KMS-11 (cell line): Measurements from ENCODE around the gene PPP1R14D.

Source experiments
- H2AFZ ChIP-seq: fragments of 200-600 bp; sonication (generic); 2 replicates; pipeline ENCODE4 v1.6.1; 2016; ENCODE audit warnings: antibody characterized with exemption, mixed run types, low read depth
- H3K27ac ChIP-seq: fragments of 200-600 bp; sonication (generic); 2 replicates; pipeline ENCODE4 v1.6.1; 2016; ENCODE audit warnings: mild to moderate bottlenecking, mixed run types
- H3K27me3 ChIP-seq: fragments of 200-600 bp; sonication (generic); 2 replicates; pipeline ENCODE4 v1.6.1; 2017; ENCODE audit warnings: mild to moderate bottlenecking, low read depth, mixed run types, moderate library complexity; ENCODE audit not compliant: insufficient read depth
- H3K36me3 ChIP-seq: fragments of 200-600 bp; sonication (generic); 2 replicates; pipeline ENCODE4 v1.6.1; 2017; ENCODE audit warnings: mild to moderate bottlenecking, mixed run types; ENCODE audit not compliant: insufficient read depth
- H3K4me1 ChIP-seq: fragments of 200-600 bp; sonication (generic); 2 replicates; pipeline ENCODE4 v1.6.1; 2016; ENCODE audit warnings: mild to moderate bottlenecking, low read depth, mixed run types; ENCODE audit not compliant: poor library complexity, severe bottlenecking
- H3K4me2 ChIP-seq: fragments of 200-600 bp; sonication (generic); 2 replicates; pipeline ENCODE4 v1.7.0; 2016; ENCODE audit warnings: mild to moderate bottlenecking, mixed run types
- H3K4me3 ChIP-seq: fragments of 200-600 bp; sonication (generic); IDR thresholded peaks from 2 replicates; pipeline ENCODE4 v1.6.1; 2017; ENCODE audit warnings: low read depth, low read length, mixed read lengths; ENCODE audit not compliant: insufficient read depth
- H3K79me2 ChIP-seq: fragments of 200-600 bp; sonication (generic); 2 replicates; pipeline ENCODE4 v1.6.1; 2016; ENCODE audit warnings: low read depth, mixed run types; ENCODE audit not compliant: insufficient read depth
- H3K9ac ChIP-seq: fragments of 200-600 bp; sonication (generic); 2 replicates; pipeline ENCODE4 v1.6.1; 2016; ENCODE audit warnings: mild to moderate bottlenecking, mixed run types
- H4K20me1 ChIP-seq: fragments of 200-600 bp; sonication (generic); 2 replicates; pipeline ENCODE4 v1.6.1; 2016; ENCODE audit warnings: mild to moderate bottlenecking, mixed run types; ENCODE audit not compliant: insufficient read depth
- CTCF ChIP-seq: fragments of 200-600 bp; sonication (generic); conservative IDR thresholded peaks from 2 replicates; pipeline ENCODE4 v1.6.1; 2017; ENCODE audit warnings: low read depth, mild to moderate bottlenecking, antibody characterized with exemption, low read length, moderate library complexity, mixed read lengths

Gene PPP1R14D

GRCh38 chr15:40872791-40873693 is 44.5 kb upstream of the PPP1R14D start:
- Histone ChIP-seq H3K36me3 (no peaks in the 10 kb centered on the region), H3K4me1 (peaks cover 24% of the 10 kb centered on the region), H3K79me2 (no peaks in the 10 kb centered on the region), H3K9ac (no peak overlapping the region), H3K4me3 (no peak overlapping the region), H4K20me1 (no peaks in the 10 kb centered on the region), H3K4me2 (peak overlapping the region; percentile 92; the same call in 1 of the 2 replicates), H2AFZ (peak overlapping the region; percentile 98), H3K27ac (no peak overlapping the region), H3K27me3 (no peaks in the 10 kb centered on the region)
- no peak for TF ChIP-seq CTCF

- Histone ChIP-seq H3K79me2 (no peaks in the 10 kb centered on the region), H3K4me2 (no peak overlapping the region), H3K27me3 (no peaks in the 10 kb centered on the region), H3K4me1 (peaks cover 24% of the 10 kb centered on the region), H4K20me1 (no peaks in the 10 kb centered on the region), H3K36me3 (no peaks in the 10 kb centered on the region), H3K4me3 (no peak overlapping the region), H2AFZ (no peak overlapping the region), H3K9ac (no peak overlapping the region), H3K27ac (no peak overlapping the region)
- TF ChIP-seq CTCF = no peak
Observed at GRCh38 chr15:40871749-40872617, 43.5 kb upstream of the PPP1R14D start.

GRCh38 chr15:40870716-40871115 is 42.2 kb upstream of the PPP1R14D start:
- Histone ChIP-seq H3K4me3 (no peak overlapping the region), H3K4me1 (peaks cover 24% of the 10 kb centered on the region), H3K36me3 (no peaks in the 10 kb centered on the region), H3K27me3 (no peaks in the 10 kb centered on the region), H2AFZ (no peak overlapping the region), H3K9ac (no peak overlapping the region), H4K20me1 (no peaks in the 10 kb centered on the region), H3K4me2 (no peak overlapping the region), H3K27ac (no peak overlapping the region), H3K79me2 (no peaks in the 10 kb centered on the region)
- TF ChIP-seq CTCF = no peak

GRCh38 chr15:40869686-40870085 is 41.2 kb upstream of the PPP1R14D start:
- H3K27ac ChIP-seq = no peak overlapping the region
- no peaks in the 10 kb centered on the region for H3K27me3 ChIP-seq
- H3K79me2 ChIP-seq = no peaks in the 10 kb centered on the region
- no peak overlapping the region for H3K4me2 ChIP-seq
- no peak overlapping the region for H3K9ac ChIP-seq
- no peak for TF ChIP-seq CTCF
- H3K4me3 ChIP-seq = no peak overlapping the region
- H4K20me1 ChIP-seq = no peaks in the 10 kb centered on the region
- H3K4me1 ChIP-seq = peaks cover 22% of the 10 kb centered on the region
- H3K36me3 ChIP-seq = no peaks in the 10 kb centered on the region
- no peak overlapping the region for H2AFZ ChIP-seq
